SIG-M5 (cell line): ENCODE measurements around the gene PPIF.

ENCODE experiments used
- DNase-seq: peaks from one replicate; lab custom pipeline; 2025; lab: John Stamatoyannopoulos, UW

PPIF gene

DNA sequence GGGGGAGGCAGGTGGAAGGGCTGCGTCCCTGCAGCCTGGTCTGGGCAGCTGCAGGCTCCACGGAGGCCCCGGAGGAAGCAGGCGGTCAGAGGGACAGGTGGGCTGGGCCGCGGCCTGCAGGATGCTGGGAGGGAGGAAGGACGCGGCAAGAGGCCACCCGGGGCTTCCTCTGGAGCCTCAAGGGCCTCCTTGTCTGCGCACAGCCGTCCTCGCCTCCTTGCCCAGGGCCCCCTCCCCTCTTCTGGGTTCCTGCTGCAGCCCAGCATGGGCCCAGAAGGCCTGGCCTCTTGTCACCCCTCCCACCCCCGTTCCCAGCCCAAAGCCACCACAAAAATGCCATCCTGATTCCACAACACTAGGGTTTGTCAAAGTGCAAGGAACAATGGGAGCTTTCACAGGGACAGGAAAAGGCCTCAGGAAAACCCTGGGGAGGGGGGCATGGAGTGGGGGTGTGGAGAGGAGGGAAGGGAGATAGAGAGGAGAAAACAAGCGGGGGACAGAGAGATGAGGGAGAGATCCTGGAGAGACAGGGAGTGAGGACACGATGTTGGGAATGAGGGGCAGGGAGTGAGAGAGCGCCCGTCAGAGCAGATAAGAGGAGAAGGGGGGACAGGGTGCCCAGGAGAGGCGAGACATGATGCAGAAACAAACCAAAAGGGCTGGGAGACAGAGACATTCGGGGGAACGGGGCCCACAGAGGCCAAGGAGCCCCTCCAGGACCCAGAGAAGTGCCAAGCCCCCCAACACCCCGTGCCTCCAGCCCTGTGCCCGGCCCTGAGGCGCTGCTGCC lies 56.4 kb downstream of the PPIF start:
- no peak for DNase-seq

DNA sequence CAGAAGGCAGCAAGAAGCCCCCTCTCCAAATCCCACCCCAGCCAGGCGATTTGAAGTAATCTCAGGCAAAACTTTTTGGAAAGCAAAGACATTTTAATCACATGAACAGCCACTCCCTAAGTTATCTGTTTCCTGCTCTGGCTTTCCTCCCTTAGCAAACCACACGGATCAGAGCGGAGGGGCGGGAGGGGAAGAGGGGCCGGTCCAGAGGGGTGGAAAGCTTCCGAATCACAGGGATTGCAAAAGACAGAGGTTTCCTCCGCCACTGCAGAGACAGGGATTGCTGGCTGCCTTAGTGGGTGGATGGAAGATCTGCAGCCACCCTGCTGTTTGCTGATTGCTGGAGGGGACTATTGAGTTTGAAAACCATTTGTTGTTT lies 57.0 kb downstream of the PPIF start:
- DNase-seq, result no peak

DNA sequence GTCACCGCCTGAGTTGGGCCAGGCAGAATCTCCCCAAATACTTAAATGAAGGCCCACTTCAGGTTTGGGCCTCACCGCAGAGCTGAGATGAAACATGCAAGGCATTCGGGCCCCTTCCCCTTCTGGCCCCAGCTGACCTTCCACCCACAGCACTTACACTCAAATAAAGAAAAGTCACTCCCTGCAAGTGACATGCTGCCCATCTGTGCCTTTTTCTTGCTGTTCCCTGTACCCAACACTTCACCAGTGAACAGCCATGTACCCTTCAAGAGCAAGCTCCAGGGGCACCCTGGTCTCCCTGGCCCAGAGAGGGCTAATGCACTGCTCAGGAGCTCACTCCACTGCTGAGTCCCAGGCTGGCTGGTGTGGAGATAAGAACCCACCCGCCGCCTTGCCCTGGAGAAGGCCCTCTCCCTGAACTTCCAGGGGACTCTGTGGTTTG lies 57.4 kb downstream of the PPIF start:
- DNase-seq, result no peak
